OCI-LY7 (cell line): ENCODE results near the gene SYNM. TPM values are rescaled to one million over a fixed set of nuclear protein-coding genes. Genes with fewer than 3 reads are reported as not detected.
"Not testable (repeated sequence)": the region's sequence is repeated elsewhere in the genome, so short reads cannot be mapped to it uniquely, and the experiment has no call there.

Source experiments
- BruUV-seq: library from RNA; stranded (reverse); fragments of 400-500 nt; replicated peaks from 2 replicates; lab custom pipeline; 2021; lab: Mats Ljungman, UMichigan
- CTCF ChIA-PET: fragments of 300-600 bp; sonication (Branson Sonifier 250); formaldehyde crosslinking; loops from one replicate; lab custom pipeline; 2022; ENCODE audit warnings: antibody characterized with exemption; ENCODE audit not compliant: unreplicated experiment; lab: Charles Lee
- POLR2A ChIA-PET: fragments of 300-600 bp; sonication (Branson Sonifier 250); formaldehyde crosslinking; loops from one replicate; lab custom pipeline; 2022; ENCODE audit warnings: antibody characterized with exemption; lab: Charles Lee
- DNase-seq: peaks from one replicate; pipeline ENCODE4 v3.0.0-alpha.2; 2015; ENCODE audit warnings: low spot score
- H2AFZ ChIP-seq: fragments of 200-600 bp; sonication (generic), shearing (Covaris generic); 2 replicates; pipeline ENCODE4 v1.6.1; 2014; ENCODE audit warnings: mild to moderate bottlenecking, antibody characterized with exemption, low read length, moderate library complexity
- H3K27ac ChIP-seq: fragments of 200-600 bp; sonication (generic); 2 replicates; pipeline ENCODE4 v1.5.1; 2014; ENCODE audit warnings: mixed run types, low read depth, mild to moderate bottlenecking, moderate library complexity, low read length, inconsistent platforms; ENCODE audit not compliant: poor library complexity, severe bottlenecking
- H3K36me3 ChIP-seq: fragments of 200-600 bp; sonication (generic); 2 replicates; pipeline ENCODE4 v1.6.1; 2014; ENCODE audit warnings: mild to moderate bottlenecking, antibody characterized with exemption, low read length, moderate library complexity, mixed read lengths; ENCODE audit not compliant: insufficient read depth
- H3K4me1 ChIP-seq: fragments of 200-600 bp; sonication (generic); 2 replicates; pipeline ENCODE4 v1.5.1; 2014; ENCODE audit warnings: mild to moderate bottlenecking, low read length; ENCODE audit not compliant: insufficient read depth, poor library complexity, severe bottlenecking
- H3K4me2 ChIP-seq: fragments of 200-600 bp; sonication (generic); 2 replicates; pipeline ENCODE4 v1.6.1; 2014; ENCODE audit warnings: mild to moderate bottlenecking, low read length
- H3K4me3 ChIP-seq: fragments of 200-600 bp; sonication (generic); 2 replicates; pipeline ENCODE4 v1.5.1; 2014; ENCODE audit warnings: mild to moderate bottlenecking, low read depth, low read length; ENCODE audit not compliant: poor library complexity, severe bottlenecking
- H3K79me2 ChIP-seq: fragments of 200-600 bp; sonication (generic); 2 replicates; pipeline ENCODE4 v1.6.1; 2016; ENCODE audit warnings: low read depth, mild to moderate bottlenecking, low read length, moderate library complexity, mixed read lengths; ENCODE audit not compliant: insufficient read depth
- H3K9me2 ChIP-seq: fragments of 200-600 bp; sonication (generic); 2 replicates; pipeline ENCODE4 v1.6.1; 2016; ENCODE audit warnings: mild to moderate bottlenecking, low read length, mixed read lengths; ENCODE audit not compliant: insufficient read depth
- H3K9me3 ChIP-seq: fragments of 200-600 bp; sonication (generic); 2 replicates; pipeline ENCODE4 v1.6.1; 2014; ENCODE audit warnings: mild to moderate bottlenecking, mixed run types, low read length, mixed read lengths
- H4K20me1 ChIP-seq: fragments of 200-600 bp; sonication (generic); 2 replicates; pipeline ENCODE4 v1.6.1; 2014; ENCODE audit warnings: mild to moderate bottlenecking, antibody characterized with exemption, low read length, moderate library complexity, mixed read lengths; ENCODE audit not compliant: insufficient read depth
- EZH2phosphoT487 ChIP-seq: fragments of 200-600 bp; sonication (generic); IDR thresholded peaks from 2 replicates; pipeline ENCODE4 v1.6.1; 2018; ENCODE audit warnings: low read depth, borderline replicate concordance, mild to moderate bottlenecking, mixed run types, antibody characterized with exemption, low read length, moderate library complexity, mixed read lengths
- intact Hi-C: fragments of 100-400 bp; cut with micrococcal nuclease; formaldehyde crosslinking; loops from one replicate; pipeline ENCODE4 v1.10.0; 2022; ENCODE audit not compliant: unreplicated experiment
- total RNA-seq, 2 experiments: library from RNA; depleted of rRNA in 1 of 2; stranded (reverse); fragments of >200 nt in 1 of 2; shearing (Covaris generic) in 1 of 2; gene quantifications; 2 replicates each; pipeline ENCODE4 v1.2.3, GENCODE V29; 2014 to 2022
- TF ChIP-seq, protein P1 (sequence below): fragments of 200-600 bp; sonication (generic); conservative IDR thresholded peaks from 2 replicates; pipeline ENCODE4 v1.5.1; 2014; ENCODE audit warnings: mild to moderate bottlenecking, antibody characterized with exemption, low read length, moderate library complexity, mixed read lengths

SYNM gene
- total RNA-seq, 2 experiments from 2014 or later, result 0.08 to 0.41 TPM

DNA sequence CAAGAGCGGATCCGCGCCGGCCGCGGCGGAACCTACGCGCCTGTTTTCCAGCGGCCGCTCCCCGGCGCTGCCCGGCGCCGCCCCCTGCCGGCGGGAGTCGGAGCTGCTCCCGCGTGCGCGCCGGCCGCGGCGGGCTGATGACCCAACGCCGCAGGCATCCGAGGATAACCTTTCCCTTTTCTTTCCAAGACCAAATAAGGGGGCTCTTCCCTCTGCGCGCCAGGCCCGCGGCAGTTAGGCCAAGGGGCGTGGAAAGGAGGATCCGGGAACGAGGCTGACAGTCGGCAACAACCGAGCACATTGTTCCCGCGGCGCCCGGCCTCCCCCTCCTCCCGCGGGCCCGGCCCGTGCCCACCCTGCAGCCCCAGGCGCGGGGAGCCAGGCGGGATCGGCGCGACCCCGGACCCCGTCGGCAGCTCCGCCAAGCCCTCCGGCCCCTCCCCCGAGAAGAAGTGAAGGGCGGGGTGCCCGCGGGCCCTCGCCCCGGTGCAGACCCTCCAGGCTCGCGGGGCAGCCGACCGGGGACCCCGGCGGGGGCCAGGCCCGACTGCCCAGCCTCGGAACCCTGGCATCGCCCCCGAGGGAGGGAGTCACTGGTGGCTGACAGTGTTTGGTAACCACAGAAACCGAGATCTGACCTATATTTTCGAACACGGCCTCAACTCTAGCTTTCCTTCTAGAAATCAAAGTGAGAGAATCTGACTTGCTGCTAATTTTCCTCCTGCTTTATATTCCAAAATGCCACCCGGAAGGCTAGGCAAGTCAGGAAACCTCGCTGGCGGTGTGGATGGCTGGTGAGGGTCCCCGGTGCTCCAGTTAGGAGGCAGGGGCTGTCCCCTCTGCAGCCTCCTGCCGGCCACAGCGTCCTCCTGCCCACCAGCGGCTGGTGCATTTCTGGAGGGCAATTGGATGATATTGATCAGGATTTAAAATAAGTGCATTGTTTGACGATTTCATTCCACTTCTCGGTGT, 45.6 kb upstream of the SYNM start:
- no peak for DNase-seq
- Histone ChIP-seq H3K9me3 (no peaks in the 10 kb centered on the region), H3K27ac (no peak overlapping the region), H3K4me1 (no peaks in the 10 kb centered on the region), H3K9me2 (no peaks in the 10 kb centered on the region), H4K20me1 (no peaks in the 10 kb centered on the region), H3K36me3 (no peaks in the 10 kb centered on the region), H3K4me3 (no peak overlapping the region), H2AFZ (no peak overlapping the region), H3K4me2 (no peak overlapping the region), H3K79me2 (no peaks in the 10 kb centered on the region)
- no TSS peak for BruUV-seq
- POLR2A ChIA-PET, result interaction anchor here (0.7 kb wide), 1 partner anchor 452 kb away, joined by 5 read pairs; no protein-coding TSS in a partner anchor
- TF ChIP-seq, protein P1, sequence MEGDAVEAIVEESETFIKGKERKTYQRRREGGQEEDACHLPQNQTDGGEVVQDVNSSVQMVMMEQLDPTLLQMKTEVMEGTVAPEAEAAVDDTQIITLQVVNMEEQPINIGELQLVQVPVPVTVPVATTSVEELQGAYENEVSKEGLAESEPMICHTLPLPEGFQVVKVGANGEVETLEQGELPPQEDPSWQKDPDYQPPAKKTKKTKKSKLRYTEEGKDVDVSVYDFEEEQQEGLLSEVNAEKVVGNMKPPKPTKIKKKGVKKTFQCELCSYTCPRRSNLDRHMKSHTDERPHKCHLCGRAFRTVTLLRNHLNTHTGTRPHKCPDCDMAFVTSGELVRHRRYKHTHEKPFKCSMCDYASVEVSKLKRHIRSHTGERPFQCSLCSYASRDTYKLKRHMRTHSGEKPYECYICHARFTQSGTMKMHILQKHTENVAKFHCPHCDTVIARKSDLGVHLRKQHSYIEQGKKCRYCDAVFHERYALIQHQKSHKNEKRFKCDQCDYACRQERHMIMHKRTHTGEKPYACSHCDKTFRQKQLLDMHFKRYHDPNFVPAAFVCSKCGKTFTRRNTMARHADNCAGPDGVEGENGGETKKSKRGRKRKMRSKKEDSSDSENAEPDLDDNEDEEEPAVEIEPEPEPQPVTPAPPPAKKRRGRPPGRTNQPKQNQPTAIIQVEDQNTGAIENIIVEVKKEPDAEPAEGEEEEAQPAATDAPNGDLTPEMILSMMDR, result peak; percentile 24; the same call in 1 of the 2 replicates
- TF ChIP-seq EZH2phosphoT487, result no peak
- intact Hi-C loops, result no loop called here
- CTCF ChIA-PET, result interaction anchor here (0.6 kb wide), 1 partner anchor 147 kb away, joined by 10 read pairs; no protein-coding TSS in a partner anchor

DNA sequence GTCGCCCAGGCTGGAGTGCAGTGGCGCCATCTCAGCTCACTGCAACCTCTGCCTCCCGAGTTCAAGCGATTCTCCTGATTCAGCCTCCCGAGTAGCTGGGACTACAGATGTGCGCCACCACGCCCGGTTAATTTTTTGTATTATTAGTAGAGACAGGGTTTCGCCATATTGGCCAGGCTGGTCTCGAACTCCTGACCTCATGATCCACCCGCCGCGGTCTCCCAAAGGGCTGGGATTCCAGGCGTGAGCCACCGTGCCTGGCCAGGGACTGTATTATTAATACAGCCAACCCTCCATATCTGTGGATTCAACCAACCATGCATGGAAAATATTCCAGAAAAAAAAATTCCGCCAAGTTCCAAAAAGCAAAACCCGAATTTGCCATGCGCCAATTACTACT, 44.7 kb upstream of the SYNM start:
- POLR2A ChIA-PET, result not testable (repeated sequence)

DNA sequence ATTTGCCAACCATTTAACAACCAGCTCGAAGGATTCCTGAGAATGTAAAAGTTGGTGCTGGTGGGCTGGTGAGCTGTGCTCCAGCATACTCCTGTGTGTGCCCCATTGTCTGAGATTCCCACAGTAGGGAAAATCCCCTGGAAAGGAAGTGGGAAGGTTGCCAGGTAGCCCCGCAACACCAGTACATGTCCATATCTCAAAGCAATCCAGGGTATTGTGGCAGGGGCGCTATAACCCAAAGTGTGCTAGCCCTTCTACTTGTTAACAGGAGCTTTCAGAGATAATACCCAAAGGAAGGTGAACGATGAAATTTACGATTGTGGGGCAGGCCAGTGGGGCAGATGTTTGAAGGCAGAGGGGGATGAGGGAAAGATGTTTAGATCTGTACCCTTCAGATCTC, 42.7 kb upstream of the SYNM start:
- Histone ChIP-seq H3K27ac (no peak overlapping the region), H3K4me2 (no peak overlapping the region), H3K4me3 (no peak overlapping the region), H3K79me2 (no peaks in the 10 kb centered on the region), H3K36me3 (no peaks in the 10 kb centered on the region), H3K9me2 (no peaks in the 10 kb centered on the region), H3K4me1 (no peaks in the 10 kb centered on the region), H2AFZ (no peak overlapping the region), H4K20me1 (no peaks in the 10 kb centered on the region), H3K9me3 (no peaks in the 10 kb centered on the region)
- DNase-seq, result no peak
- POLR2A ChIA-PET, result interaction anchor here (0.9 kb wide), 1 partner anchor 9 kb away, joined by 4 read pairs; no protein-coding TSS in a partner anchor
- intact Hi-C loops, result no loop called here
- CTCF ChIA-PET, result no interaction called here
- no TSS peak for BruUV-seq
- no peak for TF ChIP-seq EZH2phosphoT487
- TF ChIP-seq, protein P1, result no peak

More for the DNA sequence above, 44.7 kb upstream of the SYNM start:
- H3K9me2 ChIP-seq, H4K20me1 ChIP-seq, H3K4me2 ChIP-seq, H3K79me2 ChIP-seq, H3K4me1 ChIP-seq, DNase-seq, BruUV-seq, intact Hi-C loops, H3K27ac ChIP-seq, H3K4me3 ChIP-seq, H2AFZ ChIP-seq, H3K36me3 ChIP-seq, H3K9me3 ChIP-seq, CTCF ChIA-PET: not testable (repeated sequence)
